HL-60 (cell line): ENCODE measurements around the gene TXN.

Source experiments
- DNase-seq, 2 experiments: peaks; one replicate each; pipeline ENCODE4 v3.0.0-alpha.2; 2010 to 2020; ENCODE audit warnings: low read depth in 1 of 2, low spot score in 1 of 2
- H3K27ac ChIP-seq: fragments of 250-450 bp; sonication (Bioruptor Pico); replicated peaks from 2 replicates; pipeline ENCODE4 v1.5.1; 2020; ENCODE audit warnings: mild to moderate bottlenecking, moderate library complexity
- H3K27me3 ChIP-seq: fragments of 250-450 bp; sonication (Bioruptor Pico); 2 replicates; pipeline ENCODE4 v1.5.1; 2021; ENCODE audit warnings: mild to moderate bottlenecking, moderate library complexity; ENCODE audit not compliant: insufficient read depth, poor library complexity, severe bottlenecking
- H3K4me3 ChIP-seq: replicated peaks from 2 replicates; pipeline ENCODE4 v1.5.1; 2011; ENCODE audit warnings: mild to moderate bottlenecking, control low read depth, low read length; ENCODE audit not compliant: insufficient read depth
- GABPA ChIP-seq: IDR thresholded peaks from 2 replicates; pipeline ENCODE4 v1.6.1; 2012; ENCODE audit warnings: low read depth
- POLR2AphosphoS5 ChIP-seq: IDR thresholded peaks from 2 replicates; pipeline ENCODE4 v1.6.1; 2012; ENCODE audit warnings: low read depth
- REST ChIP-seq: IDR thresholded peaks from 2 replicates; pipeline ENCODE4 v1.6.1; 2012; ENCODE audit warnings: low read depth; ENCODE audit not compliant: insufficient replicate concordance
- SPI1 ChIP-seq: IDR thresholded peaks from 2 replicates; pipeline ENCODE4 v1.6.1; 2012; ENCODE audit warnings: low read depth, mild to moderate bottlenecking, borderline replicate concordance
- TF ChIP-seq, protein P1 (sequence below): IDR thresholded peaks from one replicate; pipeline ENCODE4 v1.5.1; 2011; ENCODE audit warnings: low read length, control low read depth, inconsistent platforms; ENCODE audit not compliant: insufficient read depth

TXN gene

GRCh38 chr9:110255463-110256379 is 586 bp downstream of the TXN start:
- H3K4me3 ChIP-seq = peak overlapping the region; percentile 88
- TF ChIP-seq POLR2AphosphoS5 (peak; percentile 11), SPI1 (0 out of 2 replicates have a peak, but pooled peaks have one; percentile 31), REST (no peak)
- TF ChIP-seq, protein P1, sequence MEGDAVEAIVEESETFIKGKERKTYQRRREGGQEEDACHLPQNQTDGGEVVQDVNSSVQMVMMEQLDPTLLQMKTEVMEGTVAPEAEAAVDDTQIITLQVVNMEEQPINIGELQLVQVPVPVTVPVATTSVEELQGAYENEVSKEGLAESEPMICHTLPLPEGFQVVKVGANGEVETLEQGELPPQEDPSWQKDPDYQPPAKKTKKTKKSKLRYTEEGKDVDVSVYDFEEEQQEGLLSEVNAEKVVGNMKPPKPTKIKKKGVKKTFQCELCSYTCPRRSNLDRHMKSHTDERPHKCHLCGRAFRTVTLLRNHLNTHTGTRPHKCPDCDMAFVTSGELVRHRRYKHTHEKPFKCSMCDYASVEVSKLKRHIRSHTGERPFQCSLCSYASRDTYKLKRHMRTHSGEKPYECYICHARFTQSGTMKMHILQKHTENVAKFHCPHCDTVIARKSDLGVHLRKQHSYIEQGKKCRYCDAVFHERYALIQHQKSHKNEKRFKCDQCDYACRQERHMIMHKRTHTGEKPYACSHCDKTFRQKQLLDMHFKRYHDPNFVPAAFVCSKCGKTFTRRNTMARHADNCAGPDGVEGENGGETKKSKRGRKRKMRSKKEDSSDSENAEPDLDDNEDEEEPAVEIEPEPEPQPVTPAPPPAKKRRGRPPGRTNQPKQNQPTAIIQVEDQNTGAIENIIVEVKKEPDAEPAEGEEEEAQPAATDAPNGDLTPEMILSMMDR = no peak
- peak in 1 of 2 experiments; percentile 37 for DNase-seq
- H3K27ac ChIP-seq = peak overlapping the region; percentile 89
- no peaks in the 10 kb centered on the region for H3K27me3 ChIP-seq

DNA sequence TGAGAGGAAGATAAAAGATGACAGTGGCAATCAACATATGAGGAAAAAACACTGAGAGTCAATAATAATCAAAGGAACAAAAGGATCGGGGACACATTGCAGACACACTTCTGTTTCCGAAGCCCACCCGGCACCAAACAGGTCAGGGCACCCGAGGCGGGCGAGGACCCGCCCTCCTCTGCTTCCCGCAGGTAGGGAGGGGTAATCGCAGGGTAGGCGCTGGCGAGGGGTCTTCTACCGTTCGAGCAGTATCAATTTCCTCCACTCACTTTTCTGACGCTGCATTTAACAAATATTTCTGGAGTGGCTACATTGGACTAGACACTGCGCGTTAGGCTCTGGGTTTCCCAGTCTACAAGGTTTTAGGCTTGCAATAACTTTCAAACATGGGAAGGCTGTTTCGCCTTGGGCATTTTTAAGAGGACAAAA is 1.3 kb downstream of the TXN start:
- DNase-seq = no peak
- TF ChIP-seq REST = no peak
- no peak for TF ChIP-seq SPI1
- TF ChIP-seq POLR2AphosphoS5 = no peak
- TF ChIP-seq GABPA = no peak
- TF ChIP-seq, protein P1 = no peak
- Histone ChIP-seq H3K4me3 (peak overlapping the region; percentile 88), H3K27ac (peak overlapping the region; percentile 89), H3K27me3 (no peaks in the 10 kb centered on the region)

GRCh38 chr9:110254500-110254899 is 1.8 kb downstream of the TXN start:
- peak overlapping the region; percentile 88 for H3K4me3 ChIP-seq
- peak overlapping the region; percentile 89 for H3K27ac ChIP-seq
- DNase-seq = no peak
- no peak for TF ChIP-seq POLR2AphosphoS5
- TF ChIP-seq, protein P1 = no peak
- no peak for TF ChIP-seq SPI1
- no peak for TF ChIP-seq REST
- TF ChIP-seq GABPA = no peak
- H3K27me3 ChIP-seq = no peaks in the 10 kb centered on the region
